ENCODE data around the gene SAMD7.

SAMD7 gene

GRCh38 chr3:169907944-169908343 is 3.4 kb upstream of the SAMD7 start:
- DNase-seq (ENCODE audit: low spot score) = no peak

GRCh38 chr3:169913323-169913722 is 2.0 kb downstream of the SAMD7 start:
- no peak for DNase-seq (ENCODE audit: low spot score)

GRCh38 chr3:169914321-169914720 is 2.9 kb downstream of the SAMD7 start:
- DNase-seq (ENCODE audit: low spot score) = no peak

- DNase-seq (ENCODE audit: low spot score) = no peak
Observed at GRCh38 chr3:169923189-169923588, 11.8 kb downstream of the SAMD7 start.

GRCh38 chr3:169923831-169924230 is 12.5 kb downstream of the SAMD7 start:
- no peak for DNase-seq (ENCODE audit: low spot score)

- no peak for DNase-seq (ENCODE audit: low spot score)
Observed at GRCh38 chr3:169929830-169930519, 18.6 kb downstream of the SAMD7 start.

- no peak for DNase-seq (ENCODE audit: low spot score)
Observed at GRCh38 chr3:169930843-169931242, 19.5 kb downstream of the SAMD7 start.

GRCh38 chr3:169931747-169932520 is 20.6 kb downstream of the SAMD7 start:
- DNase-seq (ENCODE audit: low spot score) = no peak

GRCh38 chr3:169939320-169939719 is 27.9 kb downstream of the SAMD7 start:
- DNase-seq (ENCODE audit: low spot score) = no peak

GRCh38 chr3:169939751-169940150 is 28.4 kb downstream of the SAMD7 start:
- no peak for DNase-seq (ENCODE audit: low spot score)

GRCh38 chr3:169940470-169941181 is 29.3 kb downstream of the SAMD7 start:
- DNase-seq (ENCODE audit: low spot score) = no peak

- DNase-seq (ENCODE audit: low spot score) = no peak
Observed at GRCh38 chr3:169945313-169945712, 33.9 kb downstream of the SAMD7 start.

- no peak for DNase-seq (ENCODE audit: low spot score)
Observed at GRCh38 chr3:169946336-169946735, 35.0 kb downstream of the SAMD7 start.

GRCh38 chr3:169948559-169949448 is 37.4 kb downstream of the SAMD7 start:
- DNase-seq (ENCODE audit: low spot score) = no peak

- no peak for DNase-seq (ENCODE audit: low spot score)
Observed at GRCh38 chr3:169952045-169952444, 40.7 kb downstream of the SAMD7 start.

GRCh38 chr3:169953462-169954141 is 42.2 kb downstream of the SAMD7 start:
- DNase-seq (ENCODE audit: low spot score) = no peak

- DNase-seq (ENCODE audit: low spot score) = peak; percentile 61
Observed at GRCh38 chr3:169954142-169954756, 42.9 kb downstream of the SAMD7 start.

- no peak for DNase-seq (ENCODE audit: low spot score)
Observed at GRCh38 chr3:169955406-169955805, 44.0 kb downstream of the SAMD7 start.

GRCh38 chr3:169964176-169964575 is 52.8 kb downstream of the SAMD7 start:
- no peak for DNase-seq (ENCODE audit: low spot score)

GRCh38 chr3:169965562-169966427 is 54.4 kb downstream of the SAMD7 start:
- no peak for DNase-seq (ENCODE audit: low spot score)

All from putamen (tissue), 1 donor.